LoVo (cell line): ENCODE results near the gene CRELD2.

Experiments
- DNase-seq: peaks from one replicate; pipeline ENCODE4 v3.0.0-alpha.2; 2016; ENCODE audit warnings: low spot score

CRELD2 gene

GRCh38 chr22:49956914-49957825, 38.7 kb downstream of the CRELD2 start:
- no peak for DNase-seq

GRCh38 chr22:49957826-49958365, 39.5 kb downstream of the CRELD2 start:
- no peak for DNase-seq

GRCh38 chr22:49958366-49958921, 40.0 kb downstream of the CRELD2 start:
- DNase-seq = no peak

GRCh38 chr22:49958931-49959781, 40.7 kb downstream of the CRELD2 start:
- DNase-seq = no peak

GRCh38 chr22:49959782-49960158, 41.3 kb downstream of the CRELD2 start:
- DNase-seq = peak; percentile 64

- DNase-seq = peak; percentile 96
These were observed 41.9 kb downstream of the CRELD2 start, which contains the start of gene PIM3 for GRCh38 chr22:49960159-49961004. Gene PIM3, plus strand, starts transcription at chr22:49960772. Its CDS starts 176 bp downstream, at chr22:49960948.

- no peak for DNase-seq
These were observed 42.7 kb downstream of the CRELD2 start for GRCh38 chr22:49961005-49961600.

GRCh38 chr22:49961601-49962011, 43.2 kb downstream of the CRELD2 start:
- no peak for DNase-seq

- peak; percentile 73 for DNase-seq
These were observed 43.7 kb downstream of the CRELD2 start for GRCh38 chr22:49962012-49962750.

- DNase-seq = no peak
These were observed 44.6 kb downstream of the CRELD2 start for GRCh38 chr22:49962751-49963646.

GRCh38 chr22:49963647-49964026, 45.2 kb downstream of the CRELD2 start:
- DNase-seq = no peak

- no peak for DNase-seq
These were observed 46.0 kb downstream of the CRELD2 start for GRCh38 chr22:49964136-49965090.

GRCh38 chr22:49965091-49966040, 46.9 kb downstream of the CRELD2 start:
- no peak for DNase-seq

GRCh38 chr22:49966041-49966773, 47.8 kb downstream of the CRELD2 start:
- DNase-seq = no peak

GRCh38 chr22:49966774-49967705, 48.6 kb downstream of the CRELD2 start:
- no peak for DNase-seq
